HG02588 (cell line): ENCODE results near the gene OBSL1.

Source experiments
- ATAC-seq: cut with Tn5 transposase; IDR thresholded peaks from one replicate; pipeline ENCODE4 v1.9.1; 2021; ENCODE audit warnings: mild to moderate bottlenecking, moderate library complexity; ENCODE audit not compliant: unreplicated experiment

Gene OBSL1

GRCh38 chr2:219567791-219568361 is 3.5 kb downstream of the OBSL1 start:
- ATAC-seq, result no peak

GRCh38 chr2:219567131-219567530 is 4.2 kb downstream of the OBSL1 start:
- no peak for ATAC-seq

GRCh38 chr2:219566640-219567039 is 4.7 kb downstream of the OBSL1 start:
- ATAC-seq, result no peak

GRCh38 chr2:219565130-219566080 is 5.9 kb downstream of the OBSL1 start:
- no peak for ATAC-seq

GRCh38 chr2:219563271-219563928 is 7.9 kb downstream of the OBSL1 start:
- ATAC-seq, result no peak

- ATAC-seq, result no peak
These were observed 9.0 kb downstream of the OBSL1 start for GRCh38 chr2:219562049-219563020.

- ATAC-seq, result no peak
These were observed 9.9 kb downstream of the OBSL1 start for GRCh38 chr2:219561179-219562048.

- ATAC-seq, result no peak
These were observed 10.5 kb downstream of the OBSL1 start for GRCh38 chr2:219560893-219561178.

- no peak for ATAC-seq
These were observed 11.1 kb downstream of the OBSL1 start for GRCh38 chr2:219560037-219560892.

GRCh38 chr2:219559156-219559915 is 12.0 kb downstream of the OBSL1 start:
- no peak for ATAC-seq

- no peak for ATAC-seq
These were observed 13.3 kb downstream of the OBSL1 start for GRCh38 chr2:219557791-219558785.

GRCh38 chr2:219557320-219557719 is 14.0 kb downstream of the OBSL1 start:
- no peak for ATAC-seq

GRCh38 chr2:219556413-219556812 is 14.9 kb downstream of the OBSL1 start:
- no peak for ATAC-seq

GRCh38 chr2:219555956-219556355 is 15.4 kb downstream of the OBSL1 start:
- ATAC-seq, result no peak

- ATAC-seq, result no peak
These were observed 17.0 kb downstream of the OBSL1 start for GRCh38 chr2:219554350-219554749.

- ATAC-seq, result no peak
These were observed 17.8 kb downstream of the OBSL1 start for GRCh38 chr2:219553463-219553963.

- ATAC-seq, result no peak
These were observed 18.2 kb downstream of the OBSL1 start for GRCh38 chr2:219553168-219553417.
